SK-N-SH (cell line): ENCODE results near the gene RABAC1.

Source experiments
- CHD2 ChIP-seq: fragments of 150-350 bp; IDR thresholded peaks from 2 replicates; pipeline ENCODE4 v1.6.1; 2018; ENCODE audit warnings: low read length; ENCODE audit not compliant: partially characterized antibody
- ELF1 ChIP-seq: IDR thresholded peaks from 2 replicates; pipeline ENCODE4 v1.4.0; 2012
- EZH2phosphoT487 ChIP-seq: fragments of 200-600 bp; sonication (generic); IDR thresholded peaks from 2 replicates; pipeline ENCODE4 v1.6.1; 2017; ENCODE audit warnings: low read depth, mixed run types, mild to moderate bottlenecking, antibody characterized with exemption, moderate library complexity, borderline replicate concordance
- FOXJ3 ChIP-seq: sonication (generic); formaldehyde crosslinking; IDR thresholded peaks from 2 replicates; pipeline ENCODE4 v1.5.1; 2020; ENCODE audit warnings: mild to moderate bottlenecking, missing genetic modification reagents
- GABPA ChIP-seq: IDR thresholded peaks from 2 replicates; pipeline ENCODE4 v1.4.0; 2012; ENCODE audit warnings: low read depth, mild to moderate bottlenecking
- JUND ChIP-seq: IDR thresholded peaks from 2 replicates; pipeline ENCODE4 v1.4.0; 2012
- POLR2AphosphoS5 ChIP-seq: IDR thresholded peaks from 2 replicates; pipeline ENCODE4 v1.6.1; 2012; ENCODE audit warnings: low read depth, low read length
- RCOR1 ChIP-seq: fragments of 150-350 bp; IDR thresholded peaks from 2 replicates; pipeline ENCODE4 v1.6.1; 2017; ENCODE audit warnings: antibody characterized with exemption, low read length
- TAF1 ChIP-seq: IDR thresholded peaks from 2 replicates; pipeline ENCODE4 v1.6.1; 2012; ENCODE audit warnings: low read depth, mild to moderate bottlenecking, low read length, moderate library complexity, borderline replicate concordance
- TF ChIP-seq, protein P1 (sequence below): fragments of 200-600 bp; sonication (generic); IDR thresholded peaks from 2 replicates; pipeline ENCODE4 v1.6.1; 2017; ENCODE audit warnings: antibody characterized with exemption, mild to moderate bottlenecking, moderate library complexity
- TF ChIP-seq, protein P2 (sequence below): fragments of 150-350 bp; IDR thresholded peaks from 2 replicates; pipeline ENCODE4 v1.6.1; 2017; ENCODE audit warnings: antibody characterized with exemption, low read length, low read depth, borderline replicate concordance

GRCh38 chr19:41917676-41918075, 41.4 kb downstream of the RABAC1 start:
- TF ChIP-seq POLR2AphosphoS5 (no peak), FOXJ3 (CRISPR knock-in tag) (no peak), CHD2 (no peak), ELF1 (no peak), EZH2phosphoT487 (no peak), RCOR1 (no peak), GABPA (no peak), JUND (no peak), TAF1 (no peak)
- TF ChIP-seq, protein P1, sequence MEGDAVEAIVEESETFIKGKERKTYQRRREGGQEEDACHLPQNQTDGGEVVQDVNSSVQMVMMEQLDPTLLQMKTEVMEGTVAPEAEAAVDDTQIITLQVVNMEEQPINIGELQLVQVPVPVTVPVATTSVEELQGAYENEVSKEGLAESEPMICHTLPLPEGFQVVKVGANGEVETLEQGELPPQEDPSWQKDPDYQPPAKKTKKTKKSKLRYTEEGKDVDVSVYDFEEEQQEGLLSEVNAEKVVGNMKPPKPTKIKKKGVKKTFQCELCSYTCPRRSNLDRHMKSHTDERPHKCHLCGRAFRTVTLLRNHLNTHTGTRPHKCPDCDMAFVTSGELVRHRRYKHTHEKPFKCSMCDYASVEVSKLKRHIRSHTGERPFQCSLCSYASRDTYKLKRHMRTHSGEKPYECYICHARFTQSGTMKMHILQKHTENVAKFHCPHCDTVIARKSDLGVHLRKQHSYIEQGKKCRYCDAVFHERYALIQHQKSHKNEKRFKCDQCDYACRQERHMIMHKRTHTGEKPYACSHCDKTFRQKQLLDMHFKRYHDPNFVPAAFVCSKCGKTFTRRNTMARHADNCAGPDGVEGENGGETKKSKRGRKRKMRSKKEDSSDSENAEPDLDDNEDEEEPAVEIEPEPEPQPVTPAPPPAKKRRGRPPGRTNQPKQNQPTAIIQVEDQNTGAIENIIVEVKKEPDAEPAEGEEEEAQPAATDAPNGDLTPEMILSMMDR = no peak
- TF ChIP-seq, protein P2, sequence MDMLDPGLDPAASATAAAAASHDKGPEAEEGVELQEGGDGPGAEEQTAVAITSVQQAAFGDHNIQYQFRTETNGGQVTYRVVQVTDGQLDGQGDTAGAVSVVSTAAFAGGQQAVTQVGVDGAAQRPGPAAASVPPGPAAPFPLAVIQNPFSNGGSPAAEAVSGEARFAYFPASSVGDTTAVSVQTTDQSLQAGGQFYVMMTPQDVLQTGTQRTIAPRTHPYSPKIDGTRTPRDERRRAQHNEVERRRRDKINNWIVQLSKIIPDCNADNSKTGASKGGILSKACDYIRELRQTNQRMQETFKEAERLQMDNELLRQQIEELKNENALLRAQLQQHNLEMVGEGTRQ = no peak
